Measurements from ENCODE around the gene PSMD1. TPM values are rescaled to one million over a fixed set of nuclear protein-coding genes. Genes with fewer than 3 reads are reported as not detected.

PSMD1 gene
- total and polyA plus RNA-seq, 12 donors = 38.9 to 226 (median 86.3) TPM

DNA sequence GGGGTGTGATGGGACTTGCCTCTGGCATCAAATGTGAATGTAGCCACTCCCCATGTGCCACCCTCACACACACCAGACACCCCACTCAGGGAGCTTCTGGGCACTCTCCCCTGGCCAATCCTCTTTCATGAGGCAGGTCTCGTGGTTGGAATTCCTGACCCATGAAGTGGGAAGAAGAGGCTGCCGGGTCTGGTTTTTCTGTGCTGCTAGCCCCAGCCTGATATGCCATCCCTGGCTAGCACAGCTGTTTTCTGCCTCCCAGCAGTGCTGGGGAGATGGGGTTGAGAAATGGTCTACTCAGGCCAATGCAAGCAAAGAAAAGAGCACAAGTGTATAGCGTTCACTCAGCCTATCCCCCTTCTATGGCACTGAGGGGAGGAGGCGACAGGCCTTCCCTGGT is 20.5 kb upstream of the PSMD1 start:
- H3K9me3 ChIP-seq (replicated peaks in 1 of 3) = no peaks in the 10 kb centered on the region
- H3K4me3 ChIP-seq = no peak overlapping the region
- TF ChIP-seq CTCF (IDR thresholded peaks at IDR 0.05) (no peak), POLR2A (IDR thresholded peaks at IDR 0.05) (no peak)
- no peak for DNase-seq
- no peaks in the 10 kb centered on the region for H3K36me3 ChIP-seq (replicated peaks in 1 of 2)
- no peak overlapping the region for H3K27ac ChIP-seq
- WGBS, 4 donors = 53 to 79% (median 70%) methylated on average over 2 to 4 of the region's 4 CpGs
- intact Hi-C loops (cut with DNase I) = no loop called here
- H3K27me3 ChIP-seq = peaks cover 26% of the 10 kb centered on the region
- no peaks in the 10 kb centered on the region for H3K4me1 ChIP-seq (replicated peaks in 1 of 2)

DNA sequence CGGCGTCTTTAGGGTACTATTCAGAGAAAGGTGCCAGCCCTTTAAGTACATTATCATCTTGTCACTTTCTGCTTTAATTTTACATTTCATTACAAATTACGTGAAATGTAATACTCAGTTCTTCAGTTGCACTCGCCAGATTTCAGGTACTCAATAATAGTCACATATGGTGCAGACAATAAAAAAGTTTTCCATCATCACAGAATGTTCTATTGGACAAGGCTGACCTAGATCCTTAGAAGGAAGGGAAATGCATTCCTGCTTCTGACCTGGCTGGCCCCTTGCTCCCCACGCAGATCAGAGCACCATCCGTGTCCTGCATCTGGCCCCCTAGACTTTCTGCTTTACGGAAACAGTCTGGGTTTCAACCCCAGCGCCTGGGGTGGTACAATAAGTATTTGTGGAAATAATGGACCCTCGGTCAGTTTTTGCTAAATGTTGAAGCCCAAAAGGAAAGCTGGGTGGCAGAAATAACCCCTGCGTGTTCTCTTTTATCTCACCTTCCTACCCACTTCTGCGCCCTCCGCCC is 20.0 kb upstream of the PSMD1 start:
- Histone ChIP-seq H3K27ac (no peak overlapping the region), H3K9me3 (replicated peaks in 1 of 3) (no peaks in the 10 kb centered on the region), H3K4me3 (no peak overlapping the region), H3K36me3 (replicated peaks in 1 of 2) (no peaks in the 10 kb centered on the region), H3K4me1 (replicated peaks in 1 of 2) (no peaks in the 10 kb centered on the region), H3K27me3 (peaks cover 26% of the 10 kb centered on the region)
- WGBS, 4 donors = 48 to 56% (median 53%) methylated on average over 12 of the region's 12 CpGs
- intact Hi-C loops (cut with DNase I) = no loop called here
- TF ChIP-seq POLR2A (IDR thresholded peaks at IDR 0.05) (no peak), CTCF (IDR thresholded peaks at IDR 0.05) (no peak)
- no peak for DNase-seq

GRCh38 chr2:231037202-231037730 is 19.4 kb upstream of the PSMD1 start, which contains the start of gene C2orf72:
C2orf72 (plus strand) TSS chr2:231037523; CDS start chr2:231037566, 43 bp downstream.
- peaks cover 26% of the 10 kb centered on the region for H3K27me3 ChIP-seq

More at GRCh38 chr2:231037202-231037730, 19.4 kb upstream of the PSMD1 start, which contains the start of gene C2orf72:
- no peak for DNase-seq
- intact Hi-C loops (cut with DNase I) = no loop called here
- WGBS, 4 donors = 0 to 15% (median 2%) methylated on average over 4 to 61 of the region's 61 CpGs
- H3K36me3 ChIP-seq (replicated peaks in 1 of 2) = no peaks in the 10 kb centered on the region
- TF ChIP-seq POLR2A (IDR thresholded peaks at IDR 0.05) = no peak
- no peak for TF ChIP-seq CTCF (IDR thresholded peaks at IDR 0.05)
- peak within 1 kb of the TSS in 1 of 4 donors; percentile 39 for H3K4me3 ChIP-seq
- H3K4me1 ChIP-seq (replicated peaks in 1 of 2) = no peaks in the 10 kb centered on the region
- H3K27ac ChIP-seq = no peak within 1 kb of the TSS
- no peaks in the 10 kb centered on the region for H3K9me3 ChIP-seq (replicated peaks in 1 of 3)

All from adrenal gland (tissue), 12 donors.